Loucy (cell line): ENCODE data around the gene MAP4K1.

Experiments
- H2AFZ ChIP-seq: fragments of 200-600 bp; sonication (generic); 2 replicates; pipeline ENCODE4 v1.6.0; 2016; ENCODE audit warnings: antibody characterized with exemption, mild to moderate bottlenecking, low read length, moderate library complexity
- H3F3A ChIP-seq: fragments of 200-600 bp; 2 replicates; pipeline ENCODE4 v1.6.0; 2016; ENCODE audit warnings: antibody characterized with exemption, low read depth, mild to moderate bottlenecking
- H3K27me3 ChIP-seq: fragments of 200-600 bp; sonication (generic); 2 replicates; pipeline ENCODE4 v1.6.1; 2014; ENCODE audit warnings: low read length, mild to moderate bottlenecking; ENCODE audit not compliant: insufficient read depth, poor library complexity, severe bottlenecking
- H3K36me3 ChIP-seq: fragments of 200-600 bp; sonication (generic); 2 replicates; pipeline ENCODE4 v1.6.1; 2016; ENCODE audit warnings: low read length; ENCODE audit not compliant: insufficient read depth
- H3K4me1 ChIP-seq: fragments of 200-600 bp; sonication (generic); 2 replicates; pipeline ENCODE4 v1.5.1; 2014; ENCODE audit warnings: low read length, mild to moderate bottlenecking; ENCODE audit not compliant: insufficient read depth, poor library complexity, severe bottlenecking
- H3K4me2 ChIP-seq: fragments of 200-600 bp; sonication (generic); 2 replicates; pipeline ENCODE4 v1.6.0; 2014; ENCODE audit warnings: antibody characterized with exemption, low read length, low read depth, mild to moderate bottlenecking; ENCODE audit not compliant: poor library complexity, severe bottlenecking
- H3K4me3 ChIP-seq: fragments of 200-600 bp; sonication (generic); 2 replicates; pipeline ENCODE4 v1.5.1; 2014; ENCODE audit warnings: low read length, mild to moderate bottlenecking, mixed read lengths; ENCODE audit not compliant: poor library complexity, severe bottlenecking
- H3K79me2 ChIP-seq: fragments of 200-600 bp; sonication (generic); 2 replicates; pipeline ENCODE4 v1.6.1; 2014; ENCODE audit warnings: low read length; ENCODE audit not compliant: insufficient read depth
- H3K9ac ChIP-seq: fragments of 200-600 bp; sonication (generic); 2 replicates; pipeline ENCODE4 v1.6.0; 2014; ENCODE audit warnings: mild to moderate bottlenecking, low read depth, low read length, moderate library complexity; ENCODE audit not compliant: poor library complexity, severe bottlenecking
- H3K9me2 ChIP-seq: fragments of 200-600 bp; sonication (generic); replicated peaks from 2 replicates; pipeline ENCODE4 v1.6.1; 2016; ENCODE audit warnings: low read depth, low read length, mixed read lengths
- H3K9me3 ChIP-seq: fragments of 200-600 bp; sonication (generic); 2 replicates; pipeline ENCODE4 v1.6.1; 2014; ENCODE audit warnings: mild to moderate bottlenecking, antibody characterized with exemption, low read length, low read depth; ENCODE audit not compliant: insufficient read depth
- H4K20me1 ChIP-seq: fragments of 200-600 bp; sonication (generic); 2 replicates; pipeline ENCODE4 v1.6.0; 2014; ENCODE audit warnings: antibody characterized with exemption, low read length, mild to moderate bottlenecking; ENCODE audit not compliant: insufficient read depth, poor library complexity, severe bottlenecking
- EZH2phosphoT487 ChIP-seq: fragments of 200-600 bp; IDR thresholded peaks from 2 replicates; pipeline ENCODE4 v1.6.1; 2018; ENCODE audit warnings: antibody characterized with exemption, mild to moderate bottlenecking, moderate library complexity, borderline replicate concordance
- TF ChIP-seq, protein P1 (sequence below): fragments of 200-600 bp; sonication (generic); conservative IDR thresholded peaks from 2 replicates; pipeline ENCODE4 v1.5.1; 2014; ENCODE audit warnings: mild to moderate bottlenecking, antibody characterized with exemption, low read length

Gene MAP4K1

DNA sequence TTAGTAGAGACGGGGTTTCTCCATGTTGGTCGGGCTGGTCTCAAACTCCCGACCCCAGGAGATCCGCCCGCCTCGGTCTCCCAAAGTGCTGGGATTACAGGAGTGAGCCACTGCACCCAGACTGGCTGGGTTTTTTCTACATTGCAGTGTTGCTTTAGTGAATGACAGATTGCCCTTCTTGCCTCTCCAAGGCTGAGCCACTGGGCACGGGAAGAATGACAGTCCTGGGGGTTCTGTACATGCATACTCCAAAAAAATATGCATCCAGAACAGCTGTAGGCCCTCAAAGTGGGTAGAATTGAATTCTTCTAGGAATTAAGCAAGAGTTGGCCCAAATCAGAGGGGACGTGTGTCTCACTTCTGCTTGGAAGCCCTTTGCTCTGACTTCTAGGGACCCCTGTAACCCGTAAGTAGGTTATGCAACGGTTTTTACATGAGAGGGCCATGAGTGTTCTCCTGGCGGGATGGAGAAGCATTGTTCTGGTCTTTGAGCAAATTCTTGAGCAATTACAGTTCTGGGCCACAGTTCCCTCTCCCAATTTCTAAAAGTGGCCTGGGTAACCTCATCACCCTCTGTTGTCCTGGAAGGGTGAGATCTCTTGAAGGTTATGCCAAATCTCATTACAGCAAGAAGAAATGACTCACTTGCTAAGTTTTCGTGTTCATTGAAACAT, 33.3 kb upstream of the MAP4K1 start:
- H3K4me1 ChIP-seq, result peaks cover 68% of the 10 kb centered on the region
- peak overlapping the region; percentile 93 for H3K9ac ChIP-seq
- H3K4me2 ChIP-seq, result peak overlapping the region; percentile 98
- H3K27me3 ChIP-seq, result peaks cover 7% of the 10 kb centered on the region
- H3K9me2 ChIP-seq, result no peaks in the 10 kb centered on the region
- H3F3A ChIP-seq, result peaks cover 3% of the 10 kb centered on the region; the same call in 1 of the 2 replicates
- H3K4me3 ChIP-seq, result peak overlapping the region; percentile 90
- H3K79me2 ChIP-seq, result peaks cover 86% of the 10 kb centered on the region
- H4K20me1 ChIP-seq, result peaks cover 76% of the 10 kb centered on the region
- H3K36me3 ChIP-seq, result no peaks in the 10 kb centered on the region; the same call in 1 of the 2 replicates
- no peak overlapping the region for H2AFZ ChIP-seq
- TF ChIP-seq EZH2phosphoT487, result no peak
- TF ChIP-seq, protein P1, sequence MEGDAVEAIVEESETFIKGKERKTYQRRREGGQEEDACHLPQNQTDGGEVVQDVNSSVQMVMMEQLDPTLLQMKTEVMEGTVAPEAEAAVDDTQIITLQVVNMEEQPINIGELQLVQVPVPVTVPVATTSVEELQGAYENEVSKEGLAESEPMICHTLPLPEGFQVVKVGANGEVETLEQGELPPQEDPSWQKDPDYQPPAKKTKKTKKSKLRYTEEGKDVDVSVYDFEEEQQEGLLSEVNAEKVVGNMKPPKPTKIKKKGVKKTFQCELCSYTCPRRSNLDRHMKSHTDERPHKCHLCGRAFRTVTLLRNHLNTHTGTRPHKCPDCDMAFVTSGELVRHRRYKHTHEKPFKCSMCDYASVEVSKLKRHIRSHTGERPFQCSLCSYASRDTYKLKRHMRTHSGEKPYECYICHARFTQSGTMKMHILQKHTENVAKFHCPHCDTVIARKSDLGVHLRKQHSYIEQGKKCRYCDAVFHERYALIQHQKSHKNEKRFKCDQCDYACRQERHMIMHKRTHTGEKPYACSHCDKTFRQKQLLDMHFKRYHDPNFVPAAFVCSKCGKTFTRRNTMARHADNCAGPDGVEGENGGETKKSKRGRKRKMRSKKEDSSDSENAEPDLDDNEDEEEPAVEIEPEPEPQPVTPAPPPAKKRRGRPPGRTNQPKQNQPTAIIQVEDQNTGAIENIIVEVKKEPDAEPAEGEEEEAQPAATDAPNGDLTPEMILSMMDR, result no peak
- H3K9me3 ChIP-seq, result no peaks in the 10 kb centered on the region

GRCh38 chr19:38650172-38650775, 32.5 kb upstream of the MAP4K1 start:
- H3K79me2 ChIP-seq, result peaks cover 78% of the 10 kb centered on the region
- peak overlapping the region; percentile 93 for H3K9ac ChIP-seq
- H3K4me2 ChIP-seq, result peak overlapping the region; percentile 98
- peaks cover 61% of the 10 kb centered on the region for H3K4me1 ChIP-seq
- no peaks in the 10 kb centered on the region for H3K9me3 ChIP-seq
- no peaks in the 10 kb centered on the region for H3K36me3 ChIP-seq
- peaks cover 69% of the 10 kb centered on the region for H4K20me1 ChIP-seq
- TF ChIP-seq EZH2phosphoT487, result no peak
- TF ChIP-seq, protein P1, result no peak
- no peaks in the 10 kb centered on the region for H3K9me2 ChIP-seq
- H2AFZ ChIP-seq, result no peak overlapping the region
- H3K4me3 ChIP-seq, result peak overlapping the region; percentile 90
- H3F3A ChIP-seq, result peaks cover 3% of the 10 kb centered on the region; the same call in 1 of the 2 replicates
- H3K27me3 ChIP-seq, result peaks cover 7% of the 10 kb centered on the region

GRCh38 chr19:38649305-38650171, 31.8 kb upstream of the MAP4K1 start:
- no peak overlapping the region for H2AFZ ChIP-seq
- H3K9me3 ChIP-seq, result no peaks in the 10 kb centered on the region
- peaks cover 7% of the 10 kb centered on the region for H3K27me3 ChIP-seq
- peaks cover 61% of the 10 kb centered on the region for H4K20me1 ChIP-seq
- TF ChIP-seq, protein P1, result no peak
- no peak for TF ChIP-seq EZH2phosphoT487
- H3K36me3 ChIP-seq, result no peaks in the 10 kb centered on the region
- peak overlapping the region; percentile 93 for H3K9ac ChIP-seq
- H3K9me2 ChIP-seq, result no peaks in the 10 kb centered on the region
- H3K4me1 ChIP-seq, result peaks cover 53% of the 10 kb centered on the region
- H3K79me2 ChIP-seq, result peaks cover 71% of the 10 kb centered on the region
- peak overlapping the region; percentile 98 for H3K4me2 ChIP-seq
- peak overlapping the region; percentile 90 for H3K4me3 ChIP-seq
- H3F3A ChIP-seq, result no peaks in the 10 kb centered on the region
